HG02884 (cell line): ENCODE results near the gene ARL6IP5.
A peak's percentile ranks its signal among the peaks of the same experiment; 100 is the strongest.

Experiments
- ATAC-seq: cut with Tn5 transposase; IDR thresholded peaks from one replicate; pipeline ENCODE4 v1.9.1; 2021; ENCODE audit warnings: mild to moderate bottlenecking, moderate library complexity; ENCODE audit not compliant: unreplicated experiment

Gene ARL6IP5

GRCh38 chr3:69085833-69086722, 1.3 kb downstream of the ARL6IP5 start:
- ATAC-seq: no peak

GRCh38 chr3:69087030-69087791, 2.5 kb downstream of the ARL6IP5 start:
- ATAC-seq: no peak

GRCh38 chr3:69088063-69088462, 3.3 kb downstream of the ARL6IP5 start:
- ATAC-seq: peak; percentile 21

- no peak for ATAC-seq
These were observed 5.3 kb downstream of the ARL6IP5 start for GRCh38 chr3:69090021-69090420.

GRCh38 chr3:69091389-69092029, 6.8 kb downstream of the ARL6IP5 start:
- peak; percentile 1 for ATAC-seq

- ATAC-seq: peak; percentile 77
These were observed 7.3 kb downstream of the ARL6IP5 start for GRCh38 chr3:69092030-69092516.

GRCh38 chr3:69094467-69095205, 9.9 kb downstream of the ARL6IP5 start:
- no peak for ATAC-seq

- no peak for ATAC-seq
These were observed 10.9 kb downstream of the ARL6IP5 start for GRCh38 chr3:69095636-69096035.

- no peak for ATAC-seq
These were observed 11.6 kb downstream of the ARL6IP5 start for GRCh38 chr3:69096299-69096698.

- no peak for ATAC-seq
These were observed 12.8 kb downstream of the ARL6IP5 start for GRCh38 chr3:69097407-69098086.

GRCh38 chr3:69099576-69099975, 14.8 kb downstream of the ARL6IP5 start:
- ATAC-seq: no peak

GRCh38 chr3:69102384-69102783, 17.6 kb downstream of the ARL6IP5 start:
- ATAC-seq: no peak

GRCh38 chr3:69103123-69103522, 18.4 kb downstream of the ARL6IP5 start:
- no peak for ATAC-seq

GRCh38 chr3:69104586-69104985, 19.8 kb downstream of the ARL6IP5 start:
- ATAC-seq: no peak

- ATAC-seq: no peak
These were observed 20.6 kb downstream of the ARL6IP5 start for GRCh38 chr3:69105320-69105719.

GRCh38 chr3:69107841-69108240, 23.1 kb downstream of the ARL6IP5 start:
- no peak for ATAC-seq

- ATAC-seq: no peak
These were observed 24.1 kb downstream of the ARL6IP5 start for GRCh38 chr3:69108811-69109210.

GRCh38 chr3:69110941-69111546, 26.3 kb downstream of the ARL6IP5 start:
- ATAC-seq: no peak

- no peak for ATAC-seq
These were observed 28.8 kb downstream of the ARL6IP5 start for GRCh38 chr3:69113536-69113935.

GRCh38 chr3:69115731-69116130, 31.0 kb downstream of the ARL6IP5 start:
- ATAC-seq: no peak
